ENCODE measurements around the gene JAKMIP1.

DNA sequence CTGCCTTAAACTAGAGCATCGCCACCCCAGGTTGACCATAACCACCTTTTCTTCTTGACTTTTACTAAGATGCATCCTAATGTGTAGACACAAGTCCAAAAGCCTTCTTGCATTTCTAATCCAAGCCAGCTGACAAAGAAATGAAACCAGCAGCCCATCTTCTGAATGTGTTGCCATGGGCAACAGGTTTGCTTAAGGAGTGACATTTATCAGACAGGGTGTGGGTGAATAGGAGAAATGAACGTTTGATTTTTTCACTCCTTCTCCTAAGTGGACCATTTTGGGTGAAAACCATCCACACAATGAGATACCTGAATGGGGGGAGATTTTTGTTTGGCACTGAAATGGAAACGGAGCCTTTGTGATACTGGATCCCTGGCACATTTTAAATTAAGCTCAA is 109.4 kb downstream of the JAKMIP1 start:
- TF ChIP-seq, protein P1, sequence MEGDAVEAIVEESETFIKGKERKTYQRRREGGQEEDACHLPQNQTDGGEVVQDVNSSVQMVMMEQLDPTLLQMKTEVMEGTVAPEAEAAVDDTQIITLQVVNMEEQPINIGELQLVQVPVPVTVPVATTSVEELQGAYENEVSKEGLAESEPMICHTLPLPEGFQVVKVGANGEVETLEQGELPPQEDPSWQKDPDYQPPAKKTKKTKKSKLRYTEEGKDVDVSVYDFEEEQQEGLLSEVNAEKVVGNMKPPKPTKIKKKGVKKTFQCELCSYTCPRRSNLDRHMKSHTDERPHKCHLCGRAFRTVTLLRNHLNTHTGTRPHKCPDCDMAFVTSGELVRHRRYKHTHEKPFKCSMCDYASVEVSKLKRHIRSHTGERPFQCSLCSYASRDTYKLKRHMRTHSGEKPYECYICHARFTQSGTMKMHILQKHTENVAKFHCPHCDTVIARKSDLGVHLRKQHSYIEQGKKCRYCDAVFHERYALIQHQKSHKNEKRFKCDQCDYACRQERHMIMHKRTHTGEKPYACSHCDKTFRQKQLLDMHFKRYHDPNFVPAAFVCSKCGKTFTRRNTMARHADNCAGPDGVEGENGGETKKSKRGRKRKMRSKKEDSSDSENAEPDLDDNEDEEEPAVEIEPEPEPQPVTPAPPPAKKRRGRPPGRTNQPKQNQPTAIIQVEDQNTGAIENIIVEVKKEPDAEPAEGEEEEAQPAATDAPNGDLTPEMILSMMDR (IDR thresholded peaks at IDR 0.05) = no peak
- no peak for TF ChIP-seq EP300 (IDR thresholded peaks at IDR 0.05)
- no peak for TF ChIP-seq POLR2AphosphoS5 (IDR thresholded peaks at IDR 0.05)
- TF ChIP-seq POLR2A (IDR thresholded peaks at IDR 0.05) = no peak

Data from upper lobe of left lung (tissue), 4 donors.